Neural cell (in vitro differentiated cells): Measurements from ENCODE around the gene ZNF41.

Source experiments
- CTCF ChIP-seq: fragments of 450-650 bp; IDR thresholded peaks from 2 replicates; pipeline ENCODE4 v1.5.1; 2014; ENCODE audit warnings: antibody characterized with exemption, mild to moderate bottlenecking, moderate library complexity; ENCODE audit not compliant: poor library complexity, severe bottlenecking
- EP300 ChIP-seq: fragments of 450-650 bp; conservative IDR thresholded peaks from 2 replicates; pipeline ENCODE4 v1.6.1; 2014; ENCODE audit warnings: antibody characterized with exemption, mild to moderate bottlenecking, moderate library complexity; ENCODE audit not compliant: poor library complexity, severe bottlenecking
- EZH2 ChIP-seq: fragments of 200-600, 300-800 bp; shearing (Covaris generic), sonication (generic); IDR thresholded peaks from 2 replicates; pipeline ENCODE4 v1.6.1; 2014; ENCODE audit warnings: antibody characterized with exemption, low read length, borderline replicate concordance, mild to moderate bottlenecking; ENCODE audit not compliant: insufficient read depth, poor library complexity, severe bottlenecking
- MXI1 ChIP-seq: fragments of 450-650 bp; conservative IDR thresholded peaks from 2 replicates; pipeline ENCODE4 v1.6.1; 2014; ENCODE audit warnings: antibody characterized with exemption, mild to moderate bottlenecking; ENCODE audit not compliant: poor library complexity, severe bottlenecking
- POLR2AphosphoS5 ChIP-seq: IDR thresholded peaks from 2 replicates; pipeline ENCODE4 v1.6.1; 2012
- REST ChIP-seq: IDR thresholded peaks from 2 replicates; pipeline ENCODE4 v1.6.1; 2012; ENCODE audit warnings: borderline replicate concordance

GRCh38 chrX:47483306-47484268, 565 bp upstream of the ZNF41 start:
- TF ChIP-seq CTCF = no peak
- TF ChIP-seq EP300 = no peak
- TF ChIP-seq POLR2AphosphoS5 = no peak
- no peak for TF ChIP-seq EZH2
- TF ChIP-seq MXI1 = no peak
- TF ChIP-seq REST = no peak
